Kidney (tissue), 14 donors: ENCODE data around the gene HERPUD2. TPM values are rescaled to one million over a fixed set of nuclear protein-coding genes. Genes with fewer than 3 reads are reported as not detected.

ENCODE experiments used
- DNase-seq, 5 donors: peaks; one replicate each; pipeline ENCODE4 v3.0.0-alpha.2; 2013 to 2020
- FAIRE-seq: peaks from 2 replicates; lab custom pipeline; 2012; peaks lifted over from hg19 to GRCh38; lab: Jason Lieb, UNC
- H3K27ac ChIP-seq, 2 donors: one replicate each; pipeline ENCODE4 v1.7.0; 2013; ENCODE audit warnings: low read depth in 2 of 2, low read length in 2 of 2, inconsistent platforms in 1 of 2
- H3K27me3 ChIP-seq: one replicate; pipeline ENCODE4 v1.7.1; 2013; ENCODE audit warnings: low read length, inconsistent platforms; ENCODE audit not compliant: control insufficient read depth, insufficient read depth
- H3K36me3 ChIP-seq, 3 donors: one replicate each; pipeline versions ENCODE4 v1.7.0 to v1.7.1; 2013; ENCODE audit warnings: low read length in 3 of 3, control low read depth in 1 of 3, inconsistent platforms in 1 of 3; ENCODE audit not compliant: insufficient read depth in 3 of 3, control insufficient read depth in 2 of 3
- H3K4me1 ChIP-seq, 3 donors: one replicate each; pipeline versions ENCODE4 v1.7.0 to v1.7.1; 2013; ENCODE audit warnings: low read length in 3 of 3, inconsistent platforms in 1 of 3, low read depth in 1 of 3; ENCODE audit not compliant: control insufficient read depth in 2 of 3, insufficient read depth in 2 of 3
- H3K4me3 ChIP-seq, 3 donors: one replicate each; pipeline versions ENCODE4 v1.7.0 to v1.8.1; 2013; ENCODE audit warnings: low read length in 3 of 3, control low read depth in 1 of 3, inconsistent platforms in 1 of 3
- H3K9ac ChIP-seq, 3 donors: one replicate each; pipeline versions ENCODE4 v1.7.0 to v1.7.1; 2013; ENCODE audit warnings: low read length in 3 of 3, control low read depth in 1 of 3, inconsistent platforms in 1 of 3
- H3K9me3 ChIP-seq, 3 donors: one replicate each; pipeline versions ENCODE4 v1.7.0 to v1.7.1; 2013; ENCODE audit warnings: low read length in 3 of 3, control low read depth in 1 of 3, inconsistent platforms in 1 of 3; ENCODE audit not compliant: control insufficient read depth in 2 of 3, insufficient read depth in 1 of 3
- intact Hi-C: fragments of 100-400 bp; cut with DNase I; formaldehyde crosslinking; loops from one replicate; pipeline ENCODE4 v1.11.1; 2022
- polyA plus RNA-seq: library from polyadenylated mRNA; stranded (reverse); fragments of 350-450 nt; fragmentation: Illumina TruSeq; extraction: RNeasy Lipid Tissue Mini Kit (QIAGEN cat#74804); gene quantifications from one replicate; pipeline ENCODE4 v1.2.3, GENCODE V29; 2014; ENCODE audit warnings: low read depth, low replicate concordance; ENCODE audit not compliant: insufficient read depth
- total RNA-seq: library from RNA; stranded (reverse); fragmentation: NEBNext Ultra II Directional; extraction: Animal tissue kit (Norgen Biotek cat#: 25700); gene quantifications from one replicate; pipeline ENCODE4 v1.2.1, GENCODE V29; 2021
- TF ChIP-seq, protein P1 (sequence below): IDR thresholded peaks from 3 replicates; pipeline ENCODE4 v1.5.1; 2012; ENCODE audit warnings: mild to moderate bottlenecking, moderate library complexity, borderline replicate concordance; ENCODE audit not compliant: insufficient read depth; ENCODE audit errors: extremely low read depth
- donor health status: control.
- donor health status: control.
- donor health status: control.
- donor health status: control.
- donor health status: control.
- donor health status: DM: yes; HTN: yes; CAD: no.
- donor health status: Normal renal cell carcinoma (clear cell type).

The HERPUD2 gene
- total and polyA plus RNA-seq, 2 donors from 2014 or later = 10.0 to 28.9 TPM

DNA sequence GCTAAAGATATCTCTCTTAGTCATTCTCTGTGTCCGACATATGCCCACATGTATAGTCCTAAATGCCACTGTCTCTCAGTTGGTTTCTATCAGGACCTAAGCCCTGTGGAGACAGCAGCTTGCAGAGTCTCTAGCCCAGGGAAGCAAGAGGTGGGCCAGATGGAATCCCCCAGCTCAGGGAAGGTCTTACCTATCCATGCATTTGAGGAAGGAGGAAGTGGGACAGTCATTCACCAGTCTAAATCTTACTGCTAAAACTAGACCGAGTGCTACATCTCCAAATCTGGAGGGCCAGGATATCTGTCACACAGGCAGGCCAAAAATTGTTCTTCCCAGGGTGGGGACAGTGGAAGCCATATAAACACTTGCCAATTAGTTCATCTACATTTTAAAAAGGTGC lies 26.4 kb upstream of the HERPUD2 start:
- H3K36me3 ChIP-seq = no peaks in the 10 kb centered on the region
- FAIRE-seq = no peak
- H3K4me1 ChIP-seq = peaks cover 0 to 2% (median 0%) of the 10 kb centered on the region in 3 donors
- no peaks in the 10 kb centered on the region for H3K9me3 ChIP-seq
- H3K27me3 ChIP-seq = no peaks in the 10 kb centered on the region
- no peak for DNase-seq
- no peak overlapping the region for H3K9ac ChIP-seq
- TF ChIP-seq, protein P1, sequence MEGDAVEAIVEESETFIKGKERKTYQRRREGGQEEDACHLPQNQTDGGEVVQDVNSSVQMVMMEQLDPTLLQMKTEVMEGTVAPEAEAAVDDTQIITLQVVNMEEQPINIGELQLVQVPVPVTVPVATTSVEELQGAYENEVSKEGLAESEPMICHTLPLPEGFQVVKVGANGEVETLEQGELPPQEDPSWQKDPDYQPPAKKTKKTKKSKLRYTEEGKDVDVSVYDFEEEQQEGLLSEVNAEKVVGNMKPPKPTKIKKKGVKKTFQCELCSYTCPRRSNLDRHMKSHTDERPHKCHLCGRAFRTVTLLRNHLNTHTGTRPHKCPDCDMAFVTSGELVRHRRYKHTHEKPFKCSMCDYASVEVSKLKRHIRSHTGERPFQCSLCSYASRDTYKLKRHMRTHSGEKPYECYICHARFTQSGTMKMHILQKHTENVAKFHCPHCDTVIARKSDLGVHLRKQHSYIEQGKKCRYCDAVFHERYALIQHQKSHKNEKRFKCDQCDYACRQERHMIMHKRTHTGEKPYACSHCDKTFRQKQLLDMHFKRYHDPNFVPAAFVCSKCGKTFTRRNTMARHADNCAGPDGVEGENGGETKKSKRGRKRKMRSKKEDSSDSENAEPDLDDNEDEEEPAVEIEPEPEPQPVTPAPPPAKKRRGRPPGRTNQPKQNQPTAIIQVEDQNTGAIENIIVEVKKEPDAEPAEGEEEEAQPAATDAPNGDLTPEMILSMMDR = no peak
- H3K27ac ChIP-seq = no peak overlapping the region
- H3K4me3 ChIP-seq = no peak overlapping the region
- intact Hi-C loops = no loop called here

DNA sequence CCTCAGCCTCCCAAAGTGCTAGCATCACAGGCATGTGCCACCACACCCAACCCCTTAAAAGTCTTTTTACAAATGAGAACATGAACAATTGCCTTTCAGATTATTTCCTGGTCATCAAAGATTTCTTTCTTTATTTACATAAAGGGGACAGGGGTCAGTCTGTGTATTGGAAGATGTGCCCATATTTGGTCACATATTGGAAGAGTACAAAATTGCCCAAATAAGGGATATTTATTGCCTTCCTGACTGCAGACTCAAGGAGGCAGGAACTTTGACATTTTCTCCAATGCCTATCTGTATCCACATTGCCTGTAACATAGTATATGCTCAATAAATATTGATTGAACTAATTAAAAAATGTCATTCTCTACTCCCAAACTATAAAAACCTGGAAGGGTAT lies 25.9 kb upstream of the HERPUD2 start:
- no peak for FAIRE-seq
- H3K9me3 ChIP-seq = no peaks in the 10 kb centered on the region

DNA sequence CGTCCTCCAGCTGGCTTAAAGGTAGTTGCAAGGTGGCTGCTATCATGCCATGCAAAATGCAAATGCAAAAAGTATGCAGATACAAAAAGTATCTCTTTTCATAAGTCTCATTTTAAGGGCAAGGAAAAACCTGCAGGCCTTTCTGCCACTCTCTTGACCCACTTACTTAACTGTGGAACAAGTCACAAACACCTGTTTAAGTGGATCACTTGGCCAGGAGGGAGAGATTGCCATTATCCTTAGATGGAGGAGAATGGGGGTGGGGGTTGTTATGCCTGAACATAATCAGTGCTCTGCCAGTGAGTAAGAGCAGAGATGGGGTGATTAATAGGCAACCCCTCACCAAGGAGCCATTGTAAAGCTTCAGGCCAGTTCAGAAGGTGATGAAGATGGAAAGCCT lies 25.1 kb upstream of the HERPUD2 start:
- Histone ChIP-seq H3K9ac (no peak overlapping the region), H3K36me3 (no peaks in the 10 kb centered on the region), H3K9me3 (no peaks in the 10 kb centered on the region), H3K27me3 (no peaks in the 10 kb centered on the region), H3K4me1 (peaks cover 0 to 2% (median 0%) of the 10 kb centered on the region in 3 donors), H3K4me3 (no peak overlapping the region), H3K27ac (no peak overlapping the region)
- no peak for DNase-seq
- TF ChIP-seq, protein P1 = no peak
- intact Hi-C loops = no loop called here
- FAIRE-seq = no peak

More for the DNA sequence above, 25.9 kb upstream of the HERPUD2 start:
- no peaks in the 10 kb centered on the region for H3K36me3 ChIP-seq
- no peak for DNase-seq
- no peak overlapping the region for H3K27ac ChIP-seq
- H3K4me3 ChIP-seq = no peak overlapping the region
- intact Hi-C loops = no loop called here
- TF ChIP-seq, protein P1 = no peak
- H3K27me3 ChIP-seq = no peaks in the 10 kb centered on the region
- H3K9ac ChIP-seq = no peak overlapping the region
- peaks cover 0 to 2% (median 0%) of the 10 kb centered on the region in 3 donors for H3K4me1 ChIP-seq

DNA sequence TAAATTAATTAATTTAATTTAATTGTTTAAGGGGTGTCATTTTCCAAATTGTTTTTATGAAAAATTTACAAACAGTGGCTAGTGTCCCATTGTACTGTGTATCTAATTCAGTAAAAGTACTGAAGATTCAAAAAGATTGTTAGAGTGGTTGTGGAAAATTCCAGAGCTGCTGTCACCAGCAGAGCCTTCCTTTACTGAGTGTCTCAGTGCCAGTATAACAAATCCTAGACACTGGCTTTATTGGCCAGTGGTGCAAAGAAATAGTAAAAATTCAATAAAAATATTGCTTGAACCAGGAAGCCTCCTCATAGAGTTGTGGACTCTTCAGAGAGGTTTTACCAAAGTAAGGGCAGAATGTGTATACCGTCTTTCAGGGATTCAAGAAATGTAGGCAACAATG lies 23.1 kb upstream of the HERPUD2 start:
- H3K9me3 ChIP-seq = no peaks in the 10 kb centered on the region
- no peaks in the 10 kb centered on the region for H3K27me3 ChIP-seq
- H3K4me1 ChIP-seq = no peaks in the 10 kb centered on the region
- H3K9ac ChIP-seq = no peak overlapping the region
- no peak overlapping the region for H3K4me3 ChIP-seq
- TF ChIP-seq, protein P1 = no peak
- intact Hi-C loops = loop anchor here (10.0 kb wide), 1 partner anchor 187 kb away; no protein-coding TSS in a partner anchor
- FAIRE-seq = no peak
- no peak overlapping the region for H3K27ac ChIP-seq
- H3K36me3 ChIP-seq = no peaks in the 10 kb centered on the region
- DNase-seq = no peak
